ENCODE results near the gene SPIN1. TPM values are rescaled to one million over a fixed set of nuclear protein-coding genes. Genes with fewer than 3 reads are reported as not detected.

Gene SPIN1
- total and polyA plus RNA-seq, 2 of the 8 experiments (the other 6 are each of a cell fraction or from before 2014, with no cell fraction given) = 69.9 to 139 TPM

DNA sequence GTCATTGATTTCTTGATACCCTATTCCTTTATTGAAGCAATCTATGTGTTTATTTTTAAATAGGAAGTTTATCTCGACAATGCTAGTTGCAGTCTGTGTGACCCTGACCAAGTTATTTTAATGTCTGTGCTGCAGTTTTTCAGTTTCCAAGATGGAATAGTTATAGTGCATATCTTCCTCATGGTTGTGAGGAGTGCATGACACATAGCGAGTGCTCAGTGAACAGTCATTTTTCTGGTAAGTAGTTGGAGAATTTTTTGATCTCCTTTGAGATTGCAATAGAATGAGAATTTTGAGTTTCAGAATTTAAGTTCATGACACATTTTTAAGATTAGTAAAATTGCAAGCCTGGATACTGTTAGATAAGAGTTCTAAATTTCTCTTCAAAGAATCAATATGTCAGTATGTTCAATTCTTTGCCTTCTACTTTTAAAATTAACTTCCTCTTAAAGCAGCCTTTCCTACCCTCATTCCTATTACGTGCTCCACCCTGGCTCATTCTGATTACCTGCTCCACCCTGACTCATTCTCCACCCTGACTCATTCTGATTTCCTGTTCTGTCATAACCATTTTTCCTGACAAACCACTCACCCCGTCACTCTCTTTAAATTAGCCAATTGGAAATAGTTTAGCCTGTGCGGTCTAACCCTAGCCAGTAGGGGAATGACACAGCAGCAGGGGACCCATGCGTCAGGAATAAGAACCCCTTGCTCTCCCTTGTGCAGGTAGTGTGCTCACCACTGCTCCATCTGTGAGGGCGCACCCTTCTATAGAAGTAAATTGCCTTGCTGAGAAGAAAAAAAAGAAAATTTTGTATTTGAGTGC lies 30.7 kb downstream of the SPIN1 start:
- ChIA-PET CTCF (ENCODE audit: partially characterized antibody) (no interaction called here), POLR2A (ENCODE audit: partially characterized antibody) (no interaction called here)
- Histone ChIP-seq H3K27ac (ENCODE audit: low read depth, low read length) (no peak overlapping the region), H2BK20ac (ENCODE audit: low read length) (0 out of 2 replicates have a peak overlapping the region, but pooled peaks have one; percentile 55), H3K4me2 (ENCODE audit: insufficient read depth in 1 of 2, low read depth in 2 of 2, low read length in 2 of 2) (peak overlapping the region in 1 of 2 experiments; percentile 33; a peak in 1 of 4 replicates), H4K91ac (replicated peaks; ENCODE audit: insufficient read length, low read length) (no peak overlapping the region), H3K9ac (replicated peaks in 1 of 4; ENCODE audit: extremely low read depth in 1 of 4, low read depth in 3 of 4, low read length in 3 of 4) (no peak overlapping the region), H3K14ac (ENCODE audit: insufficient read length) (no peak overlapping the region), H3K79me1 (ENCODE audit: low read depth, low read length) (no peaks in the 10 kb centered on the region), H2BK15ac (ENCODE audit: low read length) (no peak overlapping the region), H3K18ac (ENCODE audit: extremely low read depth, low read length) (peak overlapping the region; percentile 65; the same call in 1 of the 2 replicates), H4K5ac (ENCODE audit: insufficient read length, low read depth, low read length) (no peak overlapping the region), H3K4ac (replicated peaks; ENCODE audit: insufficient read length, low read depth, low read length) (peak overlapping the region; percentile 21), H4K8ac (ENCODE audit: extremely low read depth, insufficient read depth, low read length) (no peak overlapping the region), H3K56ac (replicated peaks; ENCODE audit: insufficient read length, low read depth, low read length) (no peak overlapping the region), H3K4me1 (replicated peaks in 1 of 4; ENCODE audit: control insufficient read depth in 3 of 4, insufficient read depth in 4 of 4, low read length in 3 of 4) (peaks cover 5 to 20% (median 12%) of the 10 kb centered on the region in 4 experiments; a peak in 6 of 7 replicates), H3K23ac (ENCODE audit: insufficient read length) (no peak overlapping the region), H2BK12ac (ENCODE audit: low read depth, low read length) (no peak overlapping the region), H2AFZ (ENCODE audit: low read length) (no peak overlapping the region), H2AK5ac (ENCODE audit: low read depth, low read length) (peak overlapping the region; percentile 93; the same call in 1 of the 2 replicates), H3K23me2 (ENCODE audit: low read depth, low read length) (no peaks in the 10 kb centered on the region), H3K4me3 (ENCODE audit: extremely low read depth in 1 of 4, insufficient read depth in 2 of 4, low read depth in 3 of 4, low read length in 4 of 4) (no peak overlapping the region; a peak in 1 of 8 replicates), H2BK120ac (replicated peaks; ENCODE audit: low read depth, low read length) (peak overlapping the region; percentile 75), H3K36me3 (ENCODE audit: control insufficient read depth in 2 of 4, insufficient read depth in 4 of 4, low read length in 3 of 4) (peaks cover 0 to 40% (median 3%) of the 10 kb centered on the region in 4 experiments; a peak in 2 of 8 replicates), H3K9me3 (ENCODE audit: insufficient read depth in 2 of 2, low read depth in 1 of 2, low read length in 1 of 2) (peaks cover 5 to 6% of the 10 kb centered on the region in 2 experiments), H2BK5ac (ENCODE audit: low read depth, low read length) (peak overlapping the region; percentile 83; the same call in 1 of the 2 replicates), H4K20me1 (replicated peaks in 1 of 2; ENCODE audit: control insufficient read depth in 1 of 2, insufficient read depth in 2 of 2, low read length in 2 of 2) (peaks cover 0 to 1% of the 10 kb centered on the region in 2 experiments), H3K27me3 (replicated peaks in 1 of 4; ENCODE audit: control insufficient read depth in 3 of 4, extremely low read depth in 1 of 4, insufficient read depth in 3 of 4, low read length in 3 of 4) (no peaks in the 10 kb centered on the region), H3K79me2 (ENCODE audit: control insufficient read depth in 1 of 2, insufficient read depth in 2 of 2, low read length in 2 of 2) (peaks cover 19 to 99% of the 10 kb centered on the region in 2 experiments)
- DNase-seq (ENCODE audit: low read depth in 1 of 2, low spot score in 2 of 2) (no peak), FAIRE-seq (no peak)
- WGBS, 2 experiments (ENCODE audit: extremely low coverage in 1 of 2, insufficient coverage in 1 of 2, insufficient read length in 1 of 2, insufficient replicate concordance in 2 of 2, low coverage in 1 of 2, low lambda C conversion rate in 2 of 2, missing lambda C conversion rate in 1 of 2) = 50% methylated on average over 7 of the region's 7 CpGs; no CpG with 5 or more reads in 1 of the 2 experiments
- TF ChIP-seq CREB1 (IDR thresholded peaks at IDR 0.05) = 0 out of 2 replicates have a peak, but pooled peaks have one; percentile 10
- TF ChIP-seq POLR2A (IDR thresholded peaks at IDR 0.05; ENCODE audit: control extremely low read depth in 1 of 2, low read depth in 2 of 2, low read length in 2 of 2) = no peak
